Measurements from ENCODE around the gene HMG20B.

HMG20B gene

DNA sequence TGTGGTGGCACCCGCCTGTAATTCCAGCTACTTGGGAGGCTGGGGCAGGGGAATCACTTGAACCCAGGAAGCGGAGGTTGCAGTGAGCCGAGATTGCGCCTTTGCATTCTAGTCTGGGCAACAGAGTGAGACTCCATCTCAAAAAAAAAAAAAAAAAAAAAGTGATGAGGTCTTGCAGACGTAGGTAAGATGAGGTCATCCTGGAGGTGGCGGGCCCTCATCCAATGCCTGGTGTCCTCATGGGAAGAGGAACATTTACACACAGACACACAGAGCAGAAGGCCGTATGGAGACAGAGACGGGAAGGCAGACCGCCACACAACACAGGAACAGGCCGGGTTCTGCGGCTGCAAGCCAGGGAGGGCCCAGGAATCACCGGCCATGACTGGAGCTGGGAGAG lies 49.5 kb downstream of the HMG20B start:
- no peak for DNase-seq (ENCODE audit: low read depth)

DNA sequence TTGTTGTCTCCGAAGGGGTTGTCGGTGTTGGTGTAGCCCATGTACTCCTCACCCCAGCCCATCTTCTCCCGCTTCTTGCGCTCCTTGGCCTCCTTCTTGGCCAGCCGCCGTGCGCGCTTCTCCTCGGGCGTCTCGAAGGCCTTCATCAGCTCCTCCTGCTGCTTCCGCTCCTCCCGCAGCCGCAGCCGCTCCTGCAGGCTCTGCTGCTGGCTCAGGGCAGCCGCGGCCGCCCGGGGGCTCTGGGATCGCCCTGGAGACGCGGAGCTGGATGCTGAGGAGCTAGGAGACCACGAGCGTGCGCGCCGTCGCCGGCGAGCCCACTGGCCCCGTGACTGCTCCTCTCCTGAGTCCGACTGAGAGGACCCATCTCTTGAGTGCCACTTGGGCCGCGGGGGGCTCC lies 51.0 kb downstream of the HMG20B start:
- DNase-seq (ENCODE audit: low read depth) = no peak

DNA sequence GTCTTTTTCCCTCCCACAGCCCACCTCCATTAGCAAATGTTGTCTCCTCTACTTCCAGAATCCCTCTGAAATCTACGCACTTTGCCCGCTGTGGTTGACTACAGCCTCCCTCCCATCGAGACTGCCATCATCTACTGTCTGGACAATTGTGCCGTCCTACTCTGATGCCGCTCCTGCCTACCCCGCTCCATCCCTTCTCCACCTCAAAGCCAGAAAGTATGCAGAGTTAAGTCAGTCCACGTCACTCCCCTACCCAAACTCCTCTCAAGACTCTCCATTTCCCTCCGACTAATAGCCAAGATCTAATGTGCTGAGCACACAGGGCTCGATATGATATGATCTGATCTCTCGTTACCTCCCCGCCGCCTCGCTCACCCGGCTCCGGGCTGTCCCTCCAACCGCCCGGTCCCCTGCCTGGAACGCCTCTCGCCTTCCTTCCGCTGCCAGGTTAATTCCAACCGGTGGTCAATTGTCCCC lies 53.3 kb downstream of the HMG20B start:
- peak; percentile 17 for DNase-seq (ENCODE audit: low read depth)

DNA sequence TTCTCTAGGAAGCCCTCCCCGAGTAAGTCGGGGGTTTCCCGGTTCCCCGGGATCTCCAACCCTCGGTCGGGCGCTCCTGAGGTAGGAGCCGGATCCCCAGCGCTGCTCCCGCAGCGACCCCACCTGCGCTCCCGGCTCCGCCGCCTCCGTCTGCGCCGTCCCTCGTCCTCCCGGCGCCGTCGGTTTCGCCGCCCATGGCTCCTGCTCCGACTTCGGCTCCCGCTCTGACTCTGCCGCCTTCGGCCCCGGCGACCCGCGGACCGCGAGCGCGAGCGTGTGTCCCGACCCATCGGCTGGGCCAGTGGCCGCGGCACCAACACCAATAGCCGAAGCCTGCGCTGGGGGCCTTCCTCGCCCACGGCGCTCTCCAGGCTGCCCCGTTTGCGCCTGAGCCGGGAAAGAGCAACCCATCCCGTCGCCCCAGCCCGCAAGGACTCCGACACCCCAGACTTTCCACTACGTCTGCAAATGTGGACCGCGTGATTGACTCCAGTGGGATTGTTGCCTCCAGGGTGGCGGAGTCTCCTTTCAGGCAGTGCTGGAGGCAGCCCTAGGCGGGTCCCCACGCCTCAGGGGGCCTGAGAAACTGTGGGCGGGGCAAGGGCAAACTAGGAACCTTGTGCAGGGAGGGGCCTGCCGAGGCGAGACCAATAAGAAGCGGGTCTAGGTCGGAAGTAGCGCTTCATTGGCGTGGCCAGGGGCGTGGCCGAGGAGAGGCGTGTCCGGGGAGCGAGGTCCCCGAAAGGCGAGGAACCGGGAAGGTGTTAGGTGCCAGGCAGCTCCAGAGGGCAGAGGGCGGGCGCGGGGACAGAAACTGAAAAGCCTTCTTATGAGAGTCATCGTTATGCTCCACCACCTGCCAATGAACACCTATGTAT lies 54.0 kb downstream of the HMG20B start, which contains the start of gene CACTIN:
Gene CACTIN, minus strand, starts transcription at position 318 of the 878 bp plus-strand sequence. Its CDS starts 28 bp downstream, at position 290.
- DNase-seq (ENCODE audit: low read depth) = peak; percentile 98

DNA sequence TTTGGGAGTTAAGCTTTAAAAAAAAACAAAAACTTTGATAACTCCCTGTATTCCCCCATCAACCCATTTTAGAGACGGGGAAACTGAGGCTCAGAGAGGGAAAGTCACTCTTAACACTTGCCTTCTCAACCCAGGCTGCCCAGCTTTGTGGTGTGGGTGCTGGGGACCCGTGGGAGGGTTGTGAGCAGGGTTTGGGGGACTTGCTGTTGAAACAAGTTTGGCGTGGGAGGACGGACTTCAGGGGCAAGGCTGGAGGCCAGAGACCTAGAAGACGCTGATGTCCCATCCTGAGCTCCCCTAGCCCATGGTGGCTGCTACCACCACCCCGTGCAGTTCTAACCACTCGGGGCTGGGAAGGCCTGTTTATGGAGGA lies 54.6 kb downstream of the HMG20B start:
- DNase-seq (ENCODE audit: low read depth) = no peak
